ENCODE data around the gene ARHGEF28. TPM values are rescaled to one million over a fixed set of nuclear protein-coding genes. Genes with fewer than 3 reads are reported as not detected.

ARHGEF28 gene
- total RNA-seq, 1 experiment from 2014 or later = 13.9 TPM

GRCh38 chr5:73692981-73693380, 67.0 kb downstream of the ARHGEF28 start:
- no peak for DNase-seq (ENCODE audit: low read depth)

GRCh38 chr5:73693573-73694061, 67.6 kb downstream of the ARHGEF28 start:
- DNase-seq (ENCODE audit: low read depth) = peak; percentile 25

GRCh38 chr5:73694089-73694488, 68.1 kb downstream of the ARHGEF28 start:
- DNase-seq (ENCODE audit: low read depth) = no peak

- no peak for DNase-seq (ENCODE audit: low read depth)
Measured at GRCh38 chr5:73698011-73698410, 72.0 kb downstream of the ARHGEF28 start.

GRCh38 chr5:73701566-73701965, 75.6 kb downstream of the ARHGEF28 start:
- DNase-seq (ENCODE audit: low read depth) = no peak

GRCh38 chr5:73702534-73702933, 76.5 kb downstream of the ARHGEF28 start:
- no peak for DNase-seq (ENCODE audit: low read depth)

GRCh38 chr5:73702951-73703350, 77.0 kb downstream of the ARHGEF28 start:
- DNase-seq (ENCODE audit: low read depth) = no peak

GRCh38 chr5:73705364-73705763, 79.4 kb downstream of the ARHGEF28 start:
- no peak for DNase-seq (ENCODE audit: low read depth)

- no peak for DNase-seq (ENCODE audit: low read depth)
Measured at GRCh38 chr5:73706963-73707362, 81.0 kb downstream of the ARHGEF28 start.

- DNase-seq (ENCODE audit: low read depth) = peak; percentile 73
Measured at GRCh38 chr5:73709536-73710129, 83.6 kb downstream of the ARHGEF28 start.

GRCh38 chr5:73716284-73716808, 90.3 kb downstream of the ARHGEF28 start:
- DNase-seq (ENCODE audit: low read depth) = no peak

GRCh38 chr5:73718762-73719161, 92.8 kb downstream of the ARHGEF28 start:
- no peak for DNase-seq (ENCODE audit: low read depth)

- DNase-seq (ENCODE audit: low read depth) = no peak
Measured at GRCh38 chr5:73719632-73720031, 93.6 kb downstream of the ARHGEF28 start.

- DNase-seq (ENCODE audit: low read depth) = no peak
Measured at GRCh38 chr5:73722231-73722630, 96.2 kb downstream of the ARHGEF28 start.

GRCh38 chr5:73726071-73726470, 100.1 kb downstream of the ARHGEF28 start:
- no peak for DNase-seq (ENCODE audit: low read depth)

GRCh38 chr5:73726606-73727231, 100.7 kb downstream of the ARHGEF28 start:
- DNase-seq (ENCODE audit: low read depth) = no peak

- DNase-seq (ENCODE audit: low read depth) = no peak
Measured at GRCh38 chr5:73727470-73727869, 101.5 kb downstream of the ARHGEF28 start.

GRCh38 chr5:73728493-73729273, 102.7 kb downstream of the ARHGEF28 start:
- DNase-seq (ENCODE audit: low read depth) = no peak

- no peak for DNase-seq (ENCODE audit: low read depth)
Measured at GRCh38 chr5:73729329-73729728, 103.3 kb downstream of the ARHGEF28 start.

- no peak for DNase-seq (ENCODE audit: low read depth)
Measured at GRCh38 chr5:73732045-73732444, 106.0 kb downstream of the ARHGEF28 start.

- no peak for DNase-seq (ENCODE audit: low read depth)
Measured at GRCh38 chr5:73733219-73733618, 107.2 kb downstream of the ARHGEF28 start.

All from HT1080 (cell line).